ENCODE measurements around the gene SLC6A14. TPM values are rescaled to one million over a fixed set of nuclear protein-coding genes. Genes with fewer than 3 reads are reported as not detected.

Gene SLC6A14
- total and polyA plus RNA-seq, 10 of the 15 experiments (the other 5 are each of a cell fraction or from before 2014, with no cell fraction given) = 0.05 TPM; not detected in 9

Small RNA genes lying within 50 kb of the gene (small RNA-seq; reads per million reads assigned to genes)
- gene RNU6-154P = not detected

Other genes starting within 250 kb of the SLC6A14 start
- not detected in 2 replicates for gene CT83, start 26.4 kb downstream of the SLC6A14 start, total RNA-seq (2014; rRNA removed)
- not detected in 2 replicates for gene CT83, start 26.4 kb downstream of the SLC6A14 start, total RNA-seq (2014; rRNA removed; fragmentation: Illumina TruSeq; extraction: Trizol)
- gene CT83, start 26.4 kb downstream of the SLC6A14 start, total RNA-seq (2021) = not detected in 2 replicates
- gene CT83, start 26.4 kb downstream of the SLC6A14 start, polyA plus RNA-seq (2011; rRNA removed) = not detected in 2 replicates
- not detected in 2 replicates for gene CT83, start 26.4 kb downstream of the SLC6A14 start, polyA plus RNA-seq (2014; fragmentation: Illumina TruSeq; extraction: Trizol)
- not detected for gene CT83, start 26.4 kb downstream of the SLC6A14 start, polyA plus RNA-seq (2014; fragmentation: Nextera tagmentation; extraction: Ambion mirVana)
- not detected in 2 replicates for gene CT83, start 26.4 kb downstream of the SLC6A14 start, polyA plus RNA-seq (2014; rRNA removed)
- gene CT83, start 26.4 kb downstream of the SLC6A14 start, polyA plus RNA-seq (2016; fragmentation: Nextera tagmentation; extraction: Ambion mirVana) = not detected

All from GM12878 (cell line).